Esophagus (tissue), 2 donors: ENCODE results near the gene GTF3C1. TPM values are rescaled to one million over a fixed set of nuclear protein-coding genes. Genes with fewer than 3 reads are reported as not detected.
"Not testable (repeated sequence)": the region's sequence is repeated elsewhere in the genome, so short reads cannot be mapped to it uniquely, and the experiment has no call there.

ENCODE experiments used
- H3K27ac ChIP-seq, 2 donors: one replicate each; pipeline ENCODE4 v1.5.1; 2013; ENCODE audit warnings: low read depth in 2 of 2, mild to moderate bottlenecking in 2 of 2, inconsistent platforms in 1 of 2, low read length in 1 of 2, moderate library complexity in 1 of 2
- H3K27me3 ChIP-seq, 2 donors: one replicate each; pipeline ENCODE4 v1.6.1; 2013; ENCODE audit warnings: low read length in 2 of 2, control low read depth in 1 of 2, mild to moderate bottlenecking in 1 of 2; ENCODE audit not compliant: insufficient read depth in 2 of 2, control insufficient read depth in 1 of 2
- H3K36me3 ChIP-seq, 2 donors: one replicate each; pipeline ENCODE4 v1.6.1; 2013; ENCODE audit warnings: low read length in 1 of 2; ENCODE audit not compliant: control insufficient read depth in 2 of 2, insufficient read depth in 2 of 2
- H3K4me1 ChIP-seq, 2 donors: one replicate each; pipeline ENCODE4 v1.6.1; 2013; ENCODE audit warnings: low read length in 1 of 2; ENCODE audit not compliant: control insufficient read depth in 2 of 2, insufficient read depth in 2 of 2
- H3K4me3 ChIP-seq, 2 donors: one replicate each; pipeline ENCODE4 v1.5.1; 2013; ENCODE audit warnings: low read length in 2 of 2, mild to moderate bottlenecking in 2 of 2, low read depth in 1 of 2, moderate library complexity in 1 of 2
- H3K9me3 ChIP-seq, 2 donors: one replicate each; pipeline ENCODE4 v1.6.1; 2013; ENCODE audit warnings: mild to moderate bottlenecking in 2 of 2, low read depth in 1 of 2, low read length in 1 of 2, moderate library complexity in 1 of 2; ENCODE audit not compliant: control insufficient read depth in 2 of 2, insufficient read depth in 1 of 2
- WGBS, 2 donors: extraction: QIAGEN DNeasy Blood & Tissue Kit; methylation state at CpG; one replicate each; pipeline ENCODE4 v1.1.7; 2013; 5-methylcytosine and 5-hydroxymethylcytosine counted together
- polyA plus RNA-seq, 2 donors: library from polyadenylated mRNA; stranded (reverse); fragments of 200-250 nt; gene quantifications; one replicate each; pipeline ENCODE4 v1.2.3, GENCODE V29; 2013
- donor health status: healthy with polysubstance abuse.
- donor health status: Bipolar disorder and iron deficiency.

Gene GTF3C1
- polyA plus RNA-seq, 2 donors, result 85.4 to 109 TPM

DNA sequence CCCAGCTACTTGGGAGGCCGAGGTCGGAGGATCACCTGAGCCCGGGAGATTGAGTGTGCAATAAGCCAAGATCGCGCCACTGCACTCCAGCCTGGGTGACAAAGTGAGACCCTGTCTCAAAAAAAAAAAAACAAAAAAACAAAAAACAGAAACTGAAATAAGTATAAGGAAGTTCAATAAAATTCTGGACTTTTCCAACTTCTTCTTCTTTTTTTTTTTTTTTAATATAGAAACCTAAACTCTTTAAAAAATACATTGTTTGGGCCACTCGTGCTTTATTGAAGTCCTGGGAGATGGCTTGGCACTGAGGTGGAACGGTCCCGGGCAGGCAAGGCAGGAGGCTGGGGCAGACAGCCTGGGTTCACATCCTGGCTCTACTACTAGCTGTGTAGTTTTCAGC lies 37.0 kb upstream of the GTF3C1 start:
- Histone ChIP-seq H3K36me3 (peaks cover 0 to 6% of the 10 kb centered on the region in 2 donors), H3K27ac (no peak overlapping the region), H3K9me3 (no peaks in the 10 kb centered on the region), H3K4me3 (no peak overlapping the region), H3K27me3 (no peaks in the 10 kb centered on the region), H3K4me1 (no peaks in the 10 kb centered on the region)
- WGBS, 2 donors, result 80 to 88% methylated on average over 8 of the region's 8 CpGs

DNA sequence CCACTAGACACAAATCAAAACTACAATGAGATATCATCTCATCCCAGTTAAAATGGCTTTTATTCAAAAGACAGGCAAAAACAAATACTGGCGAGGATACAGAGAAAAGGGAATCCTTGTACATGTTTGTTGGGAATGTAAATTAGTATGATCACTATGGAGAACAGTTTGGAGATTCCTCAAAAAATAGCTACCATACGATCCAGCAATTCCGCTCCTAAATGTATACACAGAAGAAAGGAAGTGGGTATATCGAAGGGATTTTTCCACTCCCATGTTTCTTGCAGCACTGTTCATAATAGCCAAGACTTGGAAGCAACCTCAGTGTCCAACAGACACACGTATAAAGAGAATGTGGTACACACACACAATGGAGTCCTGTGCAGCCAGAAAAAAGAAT lies 35.5 kb upstream of the GTF3C1 start:
- Histone ChIP-seq H3K36me3 (peaks cover 0 to 6% of the 10 kb centered on the region in 2 donors), H3K27me3 (no peaks in the 10 kb centered on the region), H3K27ac (no peak overlapping the region), H3K4me1 (peaks cover 0 to under 1% of the 10 kb centered on the region in 2 donors), H3K4me3 (no peak overlapping the region), H3K9me3 (no peaks in the 10 kb centered on the region)
- 97 to 98% methylated on average over 5 of the region's 5 CpGs for WGBS, 2 donors

DNA sequence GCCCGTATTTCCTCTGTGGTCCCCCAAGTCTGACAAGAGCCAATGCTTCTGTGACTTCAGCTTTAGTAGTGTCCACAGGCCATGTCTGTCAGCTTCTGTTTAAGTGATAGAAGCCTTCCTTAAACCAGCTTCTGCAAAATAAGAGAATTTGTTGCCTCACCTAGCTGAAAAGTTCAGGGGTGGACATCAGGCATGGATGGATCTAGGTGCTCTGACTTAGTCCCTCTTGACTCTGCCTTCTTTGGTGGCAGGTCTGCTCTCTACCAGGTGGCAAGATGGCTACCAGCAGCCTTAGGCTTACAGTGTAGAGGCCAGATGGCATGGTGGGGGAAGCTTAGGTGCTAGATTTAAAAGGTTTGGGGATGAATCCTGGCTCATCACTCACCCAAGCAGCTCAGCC lies 33.9 kb upstream of the GTF3C1 start:
- H3K4me1 ChIP-seq, result peaks cover 3 to 9% of the 10 kb centered on the region in 2 donors
- 95 to 100% methylated on average over 1 of the region's 1 CpG for WGBS, 2 donors

DNA sequence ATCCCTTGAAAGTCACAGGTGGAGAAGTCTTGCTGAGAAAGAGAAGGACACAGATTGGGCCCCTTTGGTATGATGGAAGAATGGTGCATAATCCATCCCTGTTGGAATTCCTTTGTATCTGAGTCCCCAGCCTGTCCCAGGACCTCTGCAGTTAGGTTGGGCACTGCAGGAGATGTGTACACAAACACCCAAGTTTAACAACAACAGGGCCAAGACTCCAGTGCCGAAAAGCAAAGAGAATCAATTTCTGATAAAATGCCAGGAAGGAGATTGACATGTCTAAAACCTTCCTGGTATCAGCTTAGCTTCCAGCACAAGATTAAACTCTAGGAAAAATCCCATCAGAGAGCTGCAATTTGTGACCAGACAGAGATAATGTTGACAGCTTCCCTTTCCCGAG lies 33.2 kb upstream of the GTF3C1 start:
- Histone ChIP-seq H3K27me3 (no peaks in the 10 kb centered on the region), H3K4me1 (peaks cover 3 to 15% of the 10 kb centered on the region in 2 donors)
- WGBS, 2 donors, result 53 to 55% methylated on average over 2 of the region's 2 CpGs

More for the DNA sequence above, 33.9 kb upstream of the GTF3C1 start:
- no peak overlapping the region for H3K4me3 ChIP-seq
- no peaks in the 10 kb centered on the region for H3K27me3 ChIP-seq
- H3K36me3 ChIP-seq, result peaks cover 0 to 6% of the 10 kb centered on the region in 2 donors
- no peaks in the 10 kb centered on the region for H3K9me3 ChIP-seq
- no peak overlapping the region for H3K27ac ChIP-seq

DNA sequence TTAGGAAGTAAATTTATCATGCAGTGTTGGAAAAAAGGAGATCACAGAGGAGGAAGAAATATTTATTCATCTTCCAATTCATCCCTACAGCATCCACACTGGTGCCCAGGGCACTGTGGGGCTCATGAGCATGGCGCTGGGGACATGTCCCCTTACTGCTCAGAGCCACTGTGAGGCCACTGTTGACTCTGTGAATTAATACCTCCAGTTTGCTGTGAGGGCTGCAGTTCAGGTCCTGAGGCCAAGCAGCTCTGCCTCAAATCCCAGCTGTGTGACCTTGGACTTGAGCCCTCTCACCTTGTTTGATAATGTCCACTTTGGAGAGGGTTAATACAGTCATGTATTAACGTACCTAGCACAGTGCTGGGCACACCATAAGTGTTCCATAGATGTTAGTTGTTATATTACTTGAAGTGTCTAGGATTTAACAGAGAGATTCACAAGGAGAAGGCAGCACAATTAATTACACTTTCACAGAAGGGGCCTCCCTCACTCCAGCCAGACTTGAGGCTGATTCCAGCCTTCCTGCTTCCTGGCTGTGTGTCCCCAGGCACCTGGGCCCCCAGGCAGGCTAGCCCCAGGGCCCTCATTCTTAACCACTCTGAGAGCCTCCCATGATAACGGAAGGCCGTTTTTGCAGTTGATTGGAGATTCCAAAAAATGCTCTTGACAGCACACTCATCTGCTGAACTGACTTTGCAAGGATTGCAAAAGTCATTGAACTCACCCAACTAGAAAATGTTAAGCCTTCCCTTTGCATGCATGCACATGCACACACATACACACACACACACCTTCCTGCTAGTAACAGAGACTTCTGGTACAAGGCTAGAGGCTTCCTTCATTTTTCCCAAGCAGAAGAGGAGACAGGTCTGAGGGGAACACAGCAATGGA lies 29.6 kb upstream of the GTF3C1 start:
- no peaks in the 10 kb centered on the region for H3K9me3 ChIP-seq
- H3K4me1 ChIP-seq, result peaks cover 3 to 18% of the 10 kb centered on the region in 2 donors
- peaks cover 0 to 6% of the 10 kb centered on the region in 2 donors for H3K36me3 ChIP-seq
- no peak overlapping the region for H3K4me3 ChIP-seq
- 42 to 53% methylated on average over 4 of the region's 4 CpGs for WGBS, 2 donors
- H3K27me3 ChIP-seq, result no peaks in the 10 kb centered on the region
- peak overlapping the region; percentile 90 to 91 for H3K27ac ChIP-seq

More for the DNA sequence above, 33.2 kb upstream of the GTF3C1 start:
- no peaks in the 10 kb centered on the region for H3K9me3 ChIP-seq
- H3K27ac ChIP-seq, result no peak overlapping the region
- peaks cover 0 to 6% of the 10 kb centered on the region in 2 donors for H3K36me3 ChIP-seq
- H3K4me3 ChIP-seq, result no peak overlapping the region

DNA sequence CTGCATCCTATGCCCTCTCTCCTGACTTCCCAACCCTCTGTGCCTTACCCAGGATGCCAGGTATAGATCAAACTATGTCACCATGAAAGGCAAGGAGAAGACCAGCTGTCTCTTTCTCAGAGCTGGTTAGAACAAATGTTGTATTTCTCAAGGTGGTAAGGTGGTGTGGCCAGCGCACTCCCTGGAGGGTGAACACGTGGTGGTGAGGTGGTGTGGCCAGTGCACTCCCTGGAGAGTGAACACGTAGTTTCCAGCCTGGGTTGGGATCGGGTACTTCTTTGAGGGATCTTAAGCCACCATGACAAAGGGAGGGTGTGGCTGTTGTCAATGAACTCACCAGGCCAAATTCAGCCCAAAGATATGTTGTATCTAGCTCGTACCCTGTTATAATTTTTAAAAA lies 27.0 kb upstream of the GTF3C1 start:
- Histone ChIP-seq H3K27me3 (no peaks in the 10 kb centered on the region), H3K36me3 (no peaks in the 10 kb centered on the region), H3K9me3 (no peaks in the 10 kb centered on the region), H3K27ac (peak overlapping the region; percentile 1 to 73), H3K4me1 (peaks cover 3 to 18% of the 10 kb centered on the region in 2 donors), H3K4me3 (no peak overlapping the region)
- WGBS, 2 donors, result 48 to 56% methylated on average over 5 of the region's 5 CpGs

DNA sequence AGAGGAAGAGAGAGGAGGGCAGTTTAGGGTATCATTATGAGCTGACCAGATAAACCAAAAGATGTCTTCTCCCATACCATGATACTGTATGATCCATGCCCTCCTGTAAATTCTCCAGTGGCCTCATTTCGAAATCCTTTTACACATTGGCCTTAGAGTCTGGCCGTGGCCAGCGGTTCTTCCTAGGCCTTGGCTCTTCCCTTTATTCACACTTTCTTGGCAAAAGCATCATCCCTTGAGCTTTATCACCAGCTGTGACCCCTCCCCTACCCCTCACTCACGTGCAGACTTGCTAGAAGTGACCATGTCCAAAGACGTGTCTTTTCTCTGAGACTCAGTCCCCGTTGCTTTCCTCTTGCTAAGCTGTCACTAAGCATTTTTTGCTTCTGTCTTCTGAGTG lies 23.0 kb upstream of the GTF3C1 start:
- H3K9me3 ChIP-seq, result no peaks in the 10 kb centered on the region
- no peak overlapping the region for H3K4me3 ChIP-seq
- WGBS, 2 donors, result 85 to 91% methylated on average over 6 of the region's 6 CpGs
- H3K4me1 ChIP-seq, result peaks cover 0 to 7% of the 10 kb centered on the region in 2 donors
- no peaks in the 10 kb centered on the region for H3K36me3 ChIP-seq
- H3K27me3 ChIP-seq, result no peaks in the 10 kb centered on the region
- no peak overlapping the region for H3K27ac ChIP-seq

DNA sequence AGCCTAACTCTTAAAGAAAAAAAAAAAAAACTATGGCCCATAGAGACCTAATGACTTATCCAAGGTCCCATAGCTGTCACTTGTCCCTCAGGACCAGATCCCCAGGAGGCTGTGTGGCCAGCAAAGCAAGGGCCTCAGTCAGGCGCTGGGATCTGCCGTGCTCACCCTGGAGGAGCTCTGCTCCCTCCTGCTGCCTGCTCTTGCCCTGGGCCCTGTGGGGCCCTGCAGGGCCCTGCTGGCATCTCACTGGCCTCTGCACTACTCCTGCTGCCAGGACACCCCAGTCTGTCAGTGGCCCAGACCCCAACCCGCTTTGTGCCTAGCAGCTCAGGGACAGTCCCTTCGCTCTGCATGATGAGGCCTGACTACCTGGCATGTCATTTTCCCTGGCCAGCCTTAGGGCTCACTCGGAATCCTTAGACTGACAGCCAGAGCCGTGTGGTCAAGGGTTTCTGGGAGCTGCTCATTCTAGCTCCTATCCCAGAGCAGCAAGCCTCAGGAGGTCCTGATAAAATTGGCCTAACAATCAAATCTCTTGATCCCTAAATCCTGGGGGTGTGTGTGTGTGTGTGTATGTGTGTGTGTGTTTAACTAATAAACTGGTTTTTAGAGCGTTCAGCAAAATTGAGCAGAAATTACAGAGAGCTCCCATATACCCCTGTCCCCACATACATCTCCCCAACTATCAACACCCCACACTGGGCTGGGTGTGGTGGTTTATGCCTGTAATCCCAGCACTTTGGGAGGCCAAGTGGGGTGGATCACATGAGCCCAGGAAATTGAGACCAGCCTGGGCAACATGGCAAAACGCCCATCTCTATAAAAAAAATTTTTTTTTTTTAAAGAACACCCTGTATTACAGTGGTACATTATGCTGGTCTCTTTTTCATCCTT lies 22.0 kb upstream of the GTF3C1 start:
- Histone ChIP-seq H3K9me3 (no peaks in the 10 kb centered on the region), H3K27ac (peak overlapping the region in 1 of 2 donors; percentile 26), H3K27me3 (no peaks in the 10 kb centered on the region), H3K4me3 (no peak overlapping the region), H3K36me3 (no peaks in the 10 kb centered on the region), H3K4me1 (peaks cover 0 to 5% of the 10 kb centered on the region in 2 donors)
- WGBS, 2 donors, result 73 to 80% methylated on average over 8 of the region's 8 CpGs

DNA sequence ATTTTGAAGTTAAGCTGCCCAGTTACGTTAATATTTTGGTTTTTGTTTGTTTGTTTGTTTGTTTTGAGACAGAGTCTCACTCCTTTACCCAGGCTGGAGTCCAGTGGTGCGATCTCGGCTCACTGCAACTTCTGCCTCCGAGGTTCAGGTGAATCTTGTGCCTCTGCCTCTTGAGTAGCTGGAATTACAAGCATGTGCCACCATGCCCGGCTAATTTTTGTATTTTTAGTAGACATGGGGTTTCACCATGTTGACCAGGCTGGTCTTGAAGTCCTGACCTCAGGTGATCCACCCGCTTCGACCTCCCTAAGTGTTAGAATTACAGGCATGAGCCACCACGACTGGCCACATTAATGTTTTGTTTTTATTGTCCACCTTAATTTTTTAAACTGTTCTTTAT lies 21.3 kb upstream of the GTF3C1 start:
- not testable (repeated sequence) for H3K27me3 ChIP-seq, H3K27ac ChIP-seq, H3K4me1 ChIP-seq, H3K36me3 ChIP-seq, H3K9me3 ChIP-seq, H3K4me3 ChIP-seq
- 94% methylated on average over 8 of the region's 8 CpGs for WGBS, 2 donors
